ENCODE data around the gene ATG2A.

Gene ATG2A

GRCh38 chr11:64888729-64889511 lies 28.1 kb downstream of the ATG2A start:
- in situ Hi-C loops (cut with MboI; ENCODE audit: low sequenced_read_pairs) = no loop called here

DNA sequence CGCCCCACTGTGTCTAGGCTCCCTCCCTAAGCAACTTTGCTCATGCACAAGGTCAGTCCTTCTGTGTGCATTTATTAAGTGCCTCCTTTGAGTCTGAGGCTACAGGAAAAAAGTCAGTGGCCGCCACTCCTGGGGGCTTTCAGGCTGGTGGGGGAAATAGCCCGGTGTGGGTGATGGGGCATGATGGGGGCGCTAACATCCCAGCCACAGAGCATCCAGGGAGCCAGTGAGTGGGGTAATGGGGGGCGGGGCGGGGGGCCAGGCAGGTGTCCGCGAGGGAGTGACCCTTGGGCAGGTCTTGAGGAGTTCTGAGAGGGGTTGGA lies 28.6 kb downstream of the ATG2A start:
- in situ Hi-C loops (cut with MboI; ENCODE audit: low sequenced_read_pairs) = no loop called here

DNA sequence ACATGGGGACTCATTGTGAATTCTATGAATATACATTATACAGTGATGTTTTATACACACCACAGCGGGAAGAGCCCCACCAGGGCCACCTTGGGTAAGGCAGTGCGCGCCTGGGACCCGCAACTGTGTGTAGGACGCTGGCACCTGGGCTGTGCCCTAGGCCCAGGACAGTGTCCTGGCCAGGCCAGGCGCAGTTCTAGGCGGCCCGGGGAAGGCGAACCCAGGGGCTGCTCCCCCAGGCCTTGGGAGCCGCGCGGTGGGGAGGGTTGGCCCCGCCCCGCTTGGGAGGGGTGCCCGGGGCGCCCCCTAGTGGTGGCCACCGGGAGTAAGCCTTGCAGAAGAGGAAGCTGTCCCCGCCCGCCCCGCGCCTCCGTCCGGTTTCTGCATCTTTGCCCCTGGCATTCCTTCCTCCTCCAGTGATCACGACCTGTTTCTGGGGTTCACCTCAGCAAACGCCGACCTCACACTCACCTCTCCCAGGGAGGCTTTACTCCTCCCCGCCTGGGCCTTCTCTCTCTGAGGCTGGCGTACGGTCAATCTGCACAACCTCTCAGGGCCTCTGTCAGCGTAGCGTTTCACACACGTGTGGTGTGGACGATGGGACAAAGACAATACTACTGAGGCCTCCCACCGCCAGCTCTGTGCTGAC lies 29.1 kb downstream of the ATG2A start:
- in situ Hi-C loops (cut with MboI; ENCODE audit: low sequenced_read_pairs) = no loop called here

DNA sequence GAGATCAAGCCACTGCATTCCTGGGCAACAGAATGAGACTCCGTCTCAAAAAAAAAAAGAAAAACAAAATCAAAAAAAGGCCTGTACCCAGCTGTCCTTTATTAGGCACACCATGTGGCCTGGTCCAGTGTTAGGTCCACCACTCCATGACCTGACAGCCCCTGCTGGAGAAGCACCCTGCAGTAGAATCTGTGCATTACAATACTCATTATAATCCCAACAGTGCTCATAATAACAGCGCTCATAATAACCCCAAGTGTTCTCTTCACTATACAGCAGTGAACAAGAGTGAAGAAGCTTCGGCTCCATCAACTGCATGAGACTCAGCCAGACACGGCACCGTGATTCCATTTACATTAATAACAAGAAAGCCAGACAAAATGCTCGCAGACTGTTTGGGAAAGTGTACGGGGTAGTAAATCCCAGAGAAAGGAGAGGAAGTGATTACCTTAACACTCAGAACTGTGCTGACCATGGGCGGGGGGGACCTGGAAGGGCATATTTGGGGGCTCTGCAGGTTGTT lies 29.7 kb downstream of the ATG2A start:
- in situ Hi-C loops (cut with MboI; ENCODE audit: low sequenced_read_pairs) = no loop called here

- in situ Hi-C loops (cut with MboI; ENCODE audit: low sequenced_read_pairs) = no loop called here
These were observed 31.4 kb downstream of the ATG2A start for GRCh38 chr11:64885367-64886286.

DNA sequence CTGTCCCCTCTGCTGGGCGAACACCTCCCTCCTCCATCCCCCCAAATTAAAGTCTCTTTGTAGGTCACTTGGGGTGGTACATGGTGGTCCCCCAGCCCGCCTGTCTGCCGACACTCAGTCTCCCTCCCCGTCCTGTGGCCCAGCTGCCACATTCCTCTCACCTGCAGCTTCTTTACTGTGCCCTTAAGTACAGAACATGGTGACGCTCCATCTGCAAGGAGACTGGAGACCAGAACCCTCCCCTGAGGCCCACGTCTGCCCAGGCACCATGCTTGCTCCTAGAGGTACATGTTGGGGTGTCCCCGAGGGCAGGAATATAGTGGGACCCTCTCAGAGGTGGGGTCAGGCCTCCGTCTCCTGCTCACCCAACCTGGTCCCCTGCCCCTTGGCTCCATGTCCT lies 33.0 kb downstream of the ATG2A start:
- in situ Hi-C loops (cut with MboI; ENCODE audit: low sequenced_read_pairs) = no loop called here

DNA sequence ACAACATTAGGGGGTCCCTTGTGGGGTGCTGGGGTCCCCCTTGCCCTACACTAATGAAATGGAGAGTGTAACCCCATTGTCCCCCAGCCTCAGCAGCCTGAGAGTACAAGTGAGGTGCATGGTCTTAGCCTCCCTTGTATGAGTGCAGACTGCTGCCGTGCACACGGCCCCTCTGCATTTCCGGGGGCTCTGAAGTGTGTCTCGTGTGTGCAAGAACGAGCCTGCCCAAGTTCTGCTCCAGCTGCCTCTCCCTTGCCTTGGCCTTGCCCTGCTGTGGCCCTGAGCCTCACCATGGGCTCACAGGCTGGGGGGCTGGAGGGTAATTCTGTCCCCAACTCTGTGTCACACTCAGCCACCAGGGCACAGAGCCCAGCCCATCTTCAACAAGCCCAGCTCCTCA lies 33.4 kb downstream of the ATG2A start:
- in situ Hi-C loops (cut with MboI; ENCODE audit: low sequenced_read_pairs) = no loop called here

DNA sequence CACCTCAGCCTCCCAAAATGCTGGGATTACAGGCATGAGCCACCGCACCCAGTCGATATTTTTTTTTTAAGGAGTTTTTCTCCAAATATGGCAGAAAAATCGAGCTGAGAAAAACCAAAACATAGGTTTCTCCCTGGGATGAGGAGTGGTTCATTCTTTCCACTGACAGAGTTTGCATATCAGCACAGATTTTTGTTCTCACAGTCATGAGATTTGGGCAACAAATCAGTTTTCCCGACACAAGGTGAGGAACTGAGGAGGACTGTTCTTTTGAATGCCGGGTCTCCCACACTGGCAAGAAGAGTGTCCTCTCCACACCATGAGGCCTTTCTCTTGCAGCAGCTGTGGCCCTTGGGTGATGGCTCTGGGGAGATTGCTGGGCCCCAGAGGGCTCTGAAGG lies 34.8 kb downstream of the ATG2A start:
- in situ Hi-C loops (cut with MboI; ENCODE audit: low sequenced_read_pairs) = no loop called here

DNA sequence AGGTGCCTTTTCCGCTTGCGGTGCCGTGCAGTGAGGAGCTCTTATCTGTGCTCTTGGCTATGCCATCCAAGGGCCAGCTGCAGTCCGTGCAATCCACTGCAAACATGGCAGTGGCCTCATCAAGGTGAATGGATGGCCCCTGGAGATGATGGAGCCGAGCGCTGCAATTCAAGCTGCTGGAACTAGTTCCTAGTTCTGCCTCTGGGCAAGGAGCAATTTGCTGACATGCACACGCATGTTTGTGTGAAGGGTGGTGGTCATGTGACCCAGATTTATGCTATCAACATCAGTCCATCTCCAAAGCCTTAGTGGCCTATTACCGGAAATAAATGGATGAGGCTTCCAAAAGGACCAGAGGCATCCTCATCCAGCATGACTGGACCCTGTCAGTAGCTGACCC lies 35.5 kb downstream of the ATG2A start:
- in situ Hi-C loops (cut with MboI; ENCODE audit: low sequenced_read_pairs) = no loop called here

DNA sequence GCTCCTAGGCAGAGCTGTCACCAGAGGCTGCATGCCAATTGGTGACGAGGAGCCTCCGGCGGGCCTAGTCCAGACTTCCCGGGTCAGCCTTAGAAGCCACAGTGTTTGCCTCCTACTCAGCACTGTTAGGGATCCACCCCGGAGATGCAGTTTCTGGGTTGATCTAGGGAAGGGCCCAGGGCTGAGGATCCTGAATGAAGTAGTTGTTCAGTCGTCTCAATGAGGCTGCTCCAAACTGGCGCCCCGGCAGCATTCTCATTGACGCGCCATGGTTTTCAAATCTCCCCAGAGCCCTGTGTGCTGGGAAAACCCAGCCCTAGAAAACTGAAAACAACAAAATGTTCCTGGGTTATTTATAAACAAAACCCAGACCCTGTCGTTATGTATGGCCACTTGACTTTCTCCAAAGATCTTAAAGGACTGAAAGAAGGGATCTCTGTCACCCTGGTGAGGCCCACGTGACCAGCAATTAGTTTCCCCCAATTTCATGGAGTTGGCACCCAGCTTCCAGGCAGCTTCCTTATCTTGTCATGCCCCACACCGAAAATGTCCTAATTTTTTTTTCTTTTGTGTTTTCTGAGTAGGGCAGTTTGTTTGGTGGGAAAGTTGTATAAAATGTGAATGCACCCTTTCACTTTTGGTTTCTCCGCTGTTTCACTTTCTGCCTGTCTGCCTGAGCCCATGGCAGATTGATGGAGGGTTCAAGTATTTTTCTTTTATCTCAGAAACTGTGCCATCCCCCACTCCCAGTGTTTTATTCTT lies 36.6 kb downstream of the ATG2A start:
- in situ Hi-C loops (cut with MboI; ENCODE audit: low sequenced_read_pairs) = no loop called here

- in situ Hi-C loops (cut with MboI; ENCODE audit: low sequenced_read_pairs) = no loop called here
These were observed 37.6 kb downstream of the ATG2A start for GRCh38 chr11:64879244-64879900.

GRCh38 chr11:64878494-64879243 lies 38.3 kb downstream of the ATG2A start, which contains the start of gene EHD1:
EHD1 (minus strand) TSS chr11:64878621; CDS start chr11:64878464, 157 bp downstream.
- in situ Hi-C loops (cut with MboI; ENCODE audit: low sequenced_read_pairs) = no loop called here

DNA sequence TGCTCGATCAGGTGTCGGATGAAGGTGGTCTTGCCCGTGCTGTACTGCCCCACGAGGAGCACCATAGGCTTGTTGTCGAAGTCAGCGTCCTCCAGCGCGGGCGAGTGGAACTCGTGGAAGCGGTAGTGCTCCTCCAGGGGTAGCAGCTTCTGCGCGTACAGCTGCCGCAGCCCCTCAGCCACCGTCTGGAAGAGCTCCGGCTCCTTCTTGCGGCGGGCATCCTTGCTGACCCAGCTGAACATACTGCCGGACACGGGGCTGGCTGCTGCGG lies 38.9 kb downstream of the ATG2A start:
- in situ Hi-C loops (cut with MboI; ENCODE audit: low sequenced_read_pairs) = no loop called here

- in situ Hi-C loops (cut with MboI; ENCODE audit: low sequenced_read_pairs) = no loop called here
These were observed 39.4 kb downstream of the ATG2A start for GRCh38 chr11:64877390-64878222.

DNA sequence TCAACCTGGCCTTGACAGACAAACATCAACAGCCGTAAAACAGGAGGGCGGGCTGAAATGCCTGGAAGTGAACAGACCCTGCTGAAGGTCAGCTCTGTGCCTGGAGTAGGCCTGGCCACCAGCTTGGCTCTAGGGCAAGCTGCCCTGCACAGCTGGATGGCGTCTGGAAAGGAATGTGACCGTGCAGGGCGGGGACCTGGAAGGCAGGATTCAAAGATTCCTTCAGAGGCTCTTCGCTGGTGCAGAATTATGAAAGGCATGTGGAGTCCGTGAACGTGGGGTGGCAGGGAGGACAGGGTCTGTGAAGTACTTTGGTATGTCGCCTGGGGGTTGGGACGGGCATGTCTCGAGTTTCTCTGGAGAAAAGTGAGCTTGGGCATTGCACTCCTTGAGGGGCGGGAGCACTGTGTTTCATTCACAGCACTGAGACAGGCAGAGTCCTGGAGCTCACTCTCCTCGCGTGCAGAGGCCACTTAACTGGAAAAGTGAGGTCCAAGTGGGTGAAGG lies 40.1 kb downstream of the ATG2A start:
- in situ Hi-C loops (cut with MboI; ENCODE audit: low sequenced_read_pairs) = no loop called here

DNA sequence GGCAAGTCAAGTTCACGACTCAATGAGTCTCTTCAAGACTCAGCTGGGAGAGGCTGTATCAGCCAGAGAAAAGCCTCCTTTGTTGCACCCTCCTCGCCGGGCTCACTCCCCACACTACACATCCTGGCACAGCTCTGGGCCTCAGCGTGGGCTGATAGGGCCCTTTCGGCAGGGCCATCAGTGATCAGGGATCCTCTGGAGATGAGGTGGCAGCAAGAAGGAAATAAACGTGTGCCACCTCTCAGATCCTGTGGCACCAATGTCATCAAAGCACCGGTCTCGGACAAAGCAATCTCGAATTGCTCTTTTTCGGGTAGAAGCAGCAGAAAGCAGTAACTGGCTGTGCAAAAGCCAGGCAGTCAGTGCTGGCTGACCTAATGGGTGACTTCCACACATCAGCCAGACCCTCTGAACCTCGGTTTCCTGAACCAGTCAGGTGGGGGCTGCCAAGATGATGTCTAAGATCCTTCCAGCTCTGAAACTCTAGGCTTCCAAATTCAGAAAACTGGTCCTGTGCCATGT lies 40.7 kb downstream of the ATG2A start:
- in situ Hi-C loops (cut with MboI; ENCODE audit: low sequenced_read_pairs) = no loop called here

- in situ Hi-C loops (cut with MboI; ENCODE audit: low sequenced_read_pairs) = no loop called here
These were observed 41.4 kb downstream of the ATG2A start for GRCh38 chr11:64875369-64876228.

Measured in HL-60/S4 (cell line).